ENCODE measurements around the gene TCF7.
A peak's percentile ranks its signal among the peaks of the same experiment; 100 is the strongest.

TCF7 gene

GRCh38 chr5:134112726-134113362, 1.6 kb upstream of the TCF7 start:
- Histone ChIP-seq H3K79me2 (ENCODE audit: insufficient read depth, low read length) (no peaks in the 10 kb centered on the region), H3K27ac (ENCODE audit: low read depth, low read length) (no peak overlapping the region), H3K9ac (ENCODE audit: low read length) (no peak overlapping the region), H3F3A (ENCODE audit: insufficient read depth) (no peaks in the 10 kb centered on the region), H3K9me2 (replicated peaks; ENCODE audit: insufficient read depth, low read length) (no peaks in the 10 kb centered on the region), H3K36me3 (ENCODE audit: low read length) (no peaks in the 10 kb centered on the region), H3K4me2 (ENCODE audit: low read depth, low read length, poor library complexity, severe bottlenecking) (no peak overlapping the region), H4K20me1 (ENCODE audit: low read depth, low read length) (no peaks in the 10 kb centered on the region), H3K4me3 (ENCODE audit: insufficient read depth, low read length, poor library complexity, severe bottlenecking) (no peak overlapping the region), H3K9me3 (ENCODE audit: insufficient read depth, low read length) (no peaks in the 10 kb centered on the region), H3K27me3 (ENCODE audit: low read length) (no peaks in the 10 kb centered on the region), H2AFZ (ENCODE audit: low read depth, low read length, severe bottlenecking) (no peak overlapping the region)
- TF ChIP-seq EZH2phosphoT487 (conservative IDR thresholded peaks at IDR 0.05; ENCODE audit: low read length) (no peak), CTCF (IDR thresholded peaks at IDR 0.05; ENCODE audit: insufficient read depth, low read length, poor library complexity, severe bottlenecking) (no peak)

GRCh38 chr5:134113363-134113889, 1.1 kb upstream of the TCF7 start:
- Histone ChIP-seq H3K27me3 (ENCODE audit: low read length) (no peaks in the 10 kb centered on the region), H3F3A (ENCODE audit: insufficient read depth) (no peaks in the 10 kb centered on the region), H3K9me2 (replicated peaks; ENCODE audit: insufficient read depth, low read length) (no peaks in the 10 kb centered on the region), H4K20me1 (ENCODE audit: low read depth, low read length) (no peaks in the 10 kb centered on the region), H3K9ac (ENCODE audit: low read length) (no peak overlapping the region), H3K36me3 (ENCODE audit: low read length) (no peaks in the 10 kb centered on the region), H3K27ac (ENCODE audit: low read depth, low read length) (no peak overlapping the region), H3K4me2 (ENCODE audit: low read depth, low read length, poor library complexity, severe bottlenecking) (no peak overlapping the region), H3K4me3 (ENCODE audit: insufficient read depth, low read length, poor library complexity, severe bottlenecking) (no peak overlapping the region), H3K79me2 (ENCODE audit: insufficient read depth, low read length) (no peaks in the 10 kb centered on the region), H3K9me3 (ENCODE audit: insufficient read depth, low read length) (no peaks in the 10 kb centered on the region), H2AFZ (ENCODE audit: low read depth, low read length, severe bottlenecking) (no peak overlapping the region)
- no peak for TF ChIP-seq CTCF (IDR thresholded peaks at IDR 0.05; ENCODE audit: insufficient read depth, low read length, poor library complexity, severe bottlenecking)
- TF ChIP-seq EZH2phosphoT487 (conservative IDR thresholded peaks at IDR 0.05; ENCODE audit: low read length): no peak

DNA sequence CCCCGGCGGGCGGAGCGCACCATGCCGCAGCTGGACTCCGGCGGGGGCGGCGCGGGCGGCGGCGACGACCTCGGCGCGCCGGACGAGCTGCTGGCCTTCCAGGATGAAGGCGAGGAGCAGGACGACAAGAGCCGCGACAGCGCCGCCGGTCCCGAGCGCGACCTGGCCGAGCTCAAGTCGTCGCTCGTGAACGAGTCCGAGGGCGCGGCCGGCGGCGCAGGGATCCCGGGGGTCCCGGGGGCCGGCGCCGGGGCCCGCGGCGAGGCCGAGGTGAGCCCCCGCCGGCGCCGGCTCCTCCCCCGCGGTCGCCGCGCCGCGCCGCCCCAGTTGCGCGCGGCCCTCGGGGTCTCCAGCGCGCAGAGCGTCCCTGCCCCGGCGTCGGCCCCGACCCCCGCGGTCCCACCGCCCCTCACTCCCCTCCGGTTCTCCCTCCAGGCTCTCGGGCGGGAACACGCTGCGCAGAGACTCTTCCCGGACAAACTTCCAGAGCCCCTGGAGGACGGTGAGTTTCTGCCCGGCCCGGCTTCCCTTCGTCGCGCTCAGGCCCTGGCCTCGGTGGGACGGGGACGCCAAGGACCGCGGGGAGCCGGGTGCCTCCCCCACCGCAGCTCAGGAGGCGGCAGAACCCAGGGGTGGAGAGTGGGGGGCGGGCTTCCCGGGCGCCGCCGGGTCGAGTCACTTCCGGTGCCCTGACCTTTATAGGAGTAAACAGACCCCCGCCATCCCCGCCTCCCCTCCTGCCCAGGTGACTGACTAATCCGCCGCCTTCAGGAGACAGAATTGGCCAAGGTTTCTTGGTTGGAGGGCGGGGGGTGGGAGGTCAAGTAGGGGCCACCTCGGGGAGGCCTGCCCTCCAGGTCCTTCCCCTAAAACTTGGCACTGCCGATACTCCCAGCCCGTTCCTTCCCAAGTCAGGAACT, 665 bp downstream of the TCF7 start:
- H4K20me1 ChIP-seq (ENCODE audit: low read depth, low read length): no peaks in the 10 kb centered on the region
- peak overlapping the region; percentile 68 for H3K4me2 ChIP-seq (ENCODE audit: low read depth, low read length, poor library complexity, severe bottlenecking)
- no peaks in the 10 kb centered on the region for H3K9me3 ChIP-seq (ENCODE audit: insufficient read depth, low read length)
- H3K9me2 ChIP-seq (replicated peaks; ENCODE audit: insufficient read depth, low read length): no peaks in the 10 kb centered on the region
- H3F3A ChIP-seq (ENCODE audit: insufficient read depth): no peaks in the 10 kb centered on the region
- H3K9ac ChIP-seq (ENCODE audit: low read length): no peak overlapping the region
- TF ChIP-seq EZH2phosphoT487 (conservative IDR thresholded peaks at IDR 0.05; ENCODE audit: low read length) (no peak), CTCF (IDR thresholded peaks at IDR 0.05; ENCODE audit: insufficient read depth, low read length, poor library complexity, severe bottlenecking) (no peak)
- no peak overlapping the region for H2AFZ ChIP-seq (ENCODE audit: low read depth, low read length, severe bottlenecking)
- no peaks in the 10 kb centered on the region for H3K36me3 ChIP-seq (ENCODE audit: low read length)
- no peak overlapping the region for H3K4me3 ChIP-seq (ENCODE audit: insufficient read depth, low read length, poor library complexity, severe bottlenecking)
- H3K27me3 ChIP-seq (ENCODE audit: low read length): no peaks in the 10 kb centered on the region
- no peaks in the 10 kb centered on the region for H3K79me2 ChIP-seq (ENCODE audit: insufficient read depth, low read length)
- H3K27ac ChIP-seq (ENCODE audit: low read depth, low read length): no peak overlapping the region

All from SU-DHL-6 (cell line).